22Rv1 (cell line): Measurements from ENCODE around the gene PDE3A.

Experiments
- H3K27ac ChIP-seq: fragments of 450-650 bp; 2 replicates; pipeline ENCODE4 v1.5.1; 2017
- ZFX ChIP-seq: fragments of 450-650 bp; IDR thresholded peaks from 2 replicates; pipeline ENCODE4 v1.6.1; 2017; ENCODE audit warnings: antibody characterized with exemption, borderline replicate concordance
- TF ChIP-seq, protein P1 (sequence below): fragments of 450-650 bp; IDR thresholded peaks from 2 replicates; pipeline ENCODE4 v1.5.1; 2017; ENCODE audit warnings: mild to moderate bottlenecking

Gene PDE3A

GRCh38 chr12:20716985-20717384 is 348.6 kb downstream of the PDE3A start:
- no peak for TF ChIP-seq ZFX
- TF ChIP-seq, protein P1, sequence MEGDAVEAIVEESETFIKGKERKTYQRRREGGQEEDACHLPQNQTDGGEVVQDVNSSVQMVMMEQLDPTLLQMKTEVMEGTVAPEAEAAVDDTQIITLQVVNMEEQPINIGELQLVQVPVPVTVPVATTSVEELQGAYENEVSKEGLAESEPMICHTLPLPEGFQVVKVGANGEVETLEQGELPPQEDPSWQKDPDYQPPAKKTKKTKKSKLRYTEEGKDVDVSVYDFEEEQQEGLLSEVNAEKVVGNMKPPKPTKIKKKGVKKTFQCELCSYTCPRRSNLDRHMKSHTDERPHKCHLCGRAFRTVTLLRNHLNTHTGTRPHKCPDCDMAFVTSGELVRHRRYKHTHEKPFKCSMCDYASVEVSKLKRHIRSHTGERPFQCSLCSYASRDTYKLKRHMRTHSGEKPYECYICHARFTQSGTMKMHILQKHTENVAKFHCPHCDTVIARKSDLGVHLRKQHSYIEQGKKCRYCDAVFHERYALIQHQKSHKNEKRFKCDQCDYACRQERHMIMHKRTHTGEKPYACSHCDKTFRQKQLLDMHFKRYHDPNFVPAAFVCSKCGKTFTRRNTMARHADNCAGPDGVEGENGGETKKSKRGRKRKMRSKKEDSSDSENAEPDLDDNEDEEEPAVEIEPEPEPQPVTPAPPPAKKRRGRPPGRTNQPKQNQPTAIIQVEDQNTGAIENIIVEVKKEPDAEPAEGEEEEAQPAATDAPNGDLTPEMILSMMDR: no peak
- no peak overlapping the region for H3K27ac ChIP-seq

DNA sequence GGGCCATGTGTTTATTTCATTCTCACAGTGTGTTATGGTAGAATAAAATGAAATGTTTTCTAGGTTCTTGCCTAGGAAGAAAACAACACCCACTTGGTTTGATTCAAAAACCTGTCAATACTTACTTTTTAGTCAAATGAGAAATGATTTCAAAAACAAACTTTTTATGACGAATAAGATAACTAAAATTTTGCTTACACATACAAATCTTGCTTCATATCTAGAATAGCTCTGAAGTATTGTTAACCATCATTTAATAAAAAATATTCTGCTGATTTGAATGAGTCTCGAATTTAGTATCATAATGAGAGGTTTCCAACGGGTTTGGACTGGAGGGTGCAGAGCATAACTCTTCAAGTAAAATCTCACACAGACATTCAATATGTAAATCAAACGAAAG is 350.0 kb downstream of the PDE3A start:
- TF ChIP-seq, protein P1: no peak
- TF ChIP-seq ZFX: no peak
- H3K27ac ChIP-seq: no peak overlapping the region

- no peak overlapping the region for H3K27ac ChIP-seq
- no peak for TF ChIP-seq ZFX
- TF ChIP-seq, protein P1: no peak
These were observed 353.8 kb downstream of the PDE3A start for GRCh38 chr12:20722142-20722541.

DNA sequence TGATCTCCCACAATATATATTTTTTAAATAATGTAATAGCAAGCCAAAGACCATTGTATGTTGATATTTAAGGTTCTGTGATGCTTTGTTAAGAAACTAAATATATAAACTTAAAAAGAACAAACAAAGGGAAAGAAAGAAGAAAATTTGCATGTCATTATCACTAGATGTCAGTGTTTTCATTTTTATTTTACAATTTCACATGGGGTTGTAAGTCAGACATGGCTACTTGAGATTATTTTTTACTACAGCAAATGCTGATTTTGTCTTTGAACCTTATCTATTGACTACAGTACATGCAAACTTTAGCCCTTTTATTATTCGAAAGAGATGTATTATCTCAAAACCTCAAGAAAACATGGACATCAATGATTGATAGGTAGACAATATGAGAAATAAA is 362.9 kb downstream of the PDE3A start:
- no peak overlapping the region for H3K27ac ChIP-seq
- TF ChIP-seq, protein P1: no peak
- TF ChIP-seq ZFX: no peak
